ENCODE measurements around the gene ODF4.
A peak's percentile ranks its signal among the peaks of the same experiment; 100 is the strongest.
"Not testable (repeated sequence)": the region's sequence is repeated elsewhere in the genome, so short reads cannot be mapped to it uniquely, and the experiment has no call there.

ODF4 gene

GRCh38 chr17:8375738-8376259 lies 36.2 kb downstream of the ODF4 start:
- Mint-ChIP-seq H3K4me1 (peaks cover 35% of the 10 kb centered on the region), H3K27me3 (ENCODE audit: low read depth) (no peaks in the 10 kb centered on the region), H3K36me3 (ENCODE audit: low read depth) (peaks cover 58% of the 10 kb centered on the region), H3K4me3 (peak overlapping the region; percentile 80 to 88 (median 86)), H3K9me3 (no peaks in the 10 kb centered on the region), H3K27ac (peak overlapping the region; percentile 82 to 90 (median 89))
- no peak for TF ChIP-seq CTCF (IDR thresholded peaks at IDR 0.05; ENCODE audit: unreplicated experiment in 3 of 3)

- H3K27me3 Mint-ChIP-seq (ENCODE audit: low read depth): no peaks in the 10 kb centered on the region
- peak within 1 kb of the TSS; percentile 82 to 90 (median 89) for H3K27ac Mint-ChIP-seq
- peak; percentile 52 to 67 (median 60) for TF ChIP-seq CTCF (IDR thresholded peaks at IDR 0.05; ENCODE audit: unreplicated experiment in 3 of 3)
- no peaks in the 10 kb centered on the region for H3K9me3 Mint-ChIP-seq
- peaks cover 60% of the 10 kb centered on the region for H3K36me3 Mint-ChIP-seq (ENCODE audit: low read depth)
- peak within 1 kb of the TSS; percentile 80 to 88 (median 86) for H3K4me3 Mint-ChIP-seq
- peaks cover 36% of the 10 kb centered on the region for H3K4me1 Mint-ChIP-seq
Measured at GRCh38 chr17:8376271-8377067, 36.8 kb downstream of the ODF4 start, which contains the start of gene KRABD2. Gene KRABD2, minus strand, starts transcription at chr17:8376704.

GRCh38 chr17:8377422-8377821 lies 37.8 kb downstream of the ODF4 start:
- H3K27me3 Mint-ChIP-seq (ENCODE audit: low read depth): no peaks in the 10 kb centered on the region
- no peaks in the 10 kb centered on the region for H3K9me3 Mint-ChIP-seq
- H3K4me3 Mint-ChIP-seq: peak overlapping the region; percentile 80 to 88 (median 86)
- no peak for TF ChIP-seq CTCF (IDR thresholded peaks at IDR 0.05; ENCODE audit: unreplicated experiment in 3 of 3)
- H3K4me1 Mint-ChIP-seq: peaks cover 36% of the 10 kb centered on the region
- peaks cover 62% of the 10 kb centered on the region for H3K36me3 Mint-ChIP-seq (ENCODE audit: low read depth)
- peak overlapping the region; percentile 82 to 90 (median 89) for H3K27ac Mint-ChIP-seq

- H3K36me3 Mint-ChIP-seq (ENCODE audit: low read depth): peaks cover 69% of the 10 kb centered on the region
- not testable (repeated sequence) for H3K9me3 Mint-ChIP-seq; H3K27me3 Mint-ChIP-seq (ENCODE audit: low read depth)
- peak overlapping the region; percentile 68 to 86 (median 80) for H3K4me3 Mint-ChIP-seq
- peaks cover 43% of the 10 kb centered on the region for H3K4me1 Mint-ChIP-seq
- peak overlapping the region in 2 of 3 experiments; percentile 13 to 82 for H3K27ac Mint-ChIP-seq
Measured at GRCh38 chr17:8378117-8378516, 38.5 kb downstream of the ODF4 start.

- Mint-ChIP-seq H3K4me1 (peaks cover 53% of the 10 kb centered on the region), H3K27ac (no peak overlapping the region), H3K4me3 (peak overlapping the region; percentile 59 to 98 (median 96)), H3K9me3 (no peaks in the 10 kb centered on the region), H3K27me3 (ENCODE audit: low read depth) (no peaks in the 10 kb centered on the region), H3K36me3 (ENCODE audit: low read depth) (peaks cover 70% of the 10 kb centered on the region)
- TF ChIP-seq CTCF (IDR thresholded peaks at IDR 0.05; ENCODE audit: unreplicated experiment in 3 of 3): no peak
Measured at GRCh38 chr17:8380049-8380448, 40.4 kb downstream of the ODF4 start.

- peaks cover 55% of the 10 kb centered on the region for H3K36me3 Mint-ChIP-seq (ENCODE audit: low read depth)
- no peaks in the 10 kb centered on the region for H3K9me3 Mint-ChIP-seq
- H3K27me3 Mint-ChIP-seq (ENCODE audit: low read depth): no peaks in the 10 kb centered on the region
- peak overlapping the region; percentile 96 to 98 (median 97) for H3K4me3 Mint-ChIP-seq
- H3K4me1 Mint-ChIP-seq: peaks cover 45% of the 10 kb centered on the region
- TF ChIP-seq CTCF (IDR thresholded peaks at IDR 0.05; ENCODE audit: unreplicated experiment in 3 of 3): no peak
- peak overlapping the region; percentile 92 to 99 (median 98) for H3K27ac Mint-ChIP-seq
Measured at GRCh38 chr17:8382052-8382879, 42.6 kb downstream of the ODF4 start.

All from nephron (organoid).